Bronchial smooth muscle cell (primary cell): Measurements from ENCODE around the gene FDXACB1. TPM values are rescaled to one million over a fixed set of nuclear protein-coding genes. Genes with fewer than 3 reads are reported as not detected.

Source experiments
- total RNA-seq: library from RNA; depleted of rRNA; stranded (reverse); fragments of >200 nt; gene quantifications from 2 replicates; pipeline ENCODE4 v1.2.1, GENCODE V29; 2014

Gene FDXACB1
- total RNA-seq, result 1.6 and 1.9 TPM in 2 replicates

GRCh38 chr11:111878849-111879636, at the start of gene FDXACB1, which contains the start of gene CFAP68:
TSS of gene FDXACB1 (minus strand) at chr11:111879165. CDS start at chr11:111879132, 33 bp downstream.
TSS of gene CFAP68 (plus strand) at chr11:111879541. CDS start at chr11:111879561, 20 bp downstream.

GRCh38 chr11:111918390-111919256, 39.7 kb upstream of the FDXACB1 start, which contains the start of gene C11orf52:
TSS of gene C11orf52 (plus strand) at chr11:111918913. CDS start at chr11:111918973, 60 bp downstream.

GRCh38 chr11:111912535-111912934, 33.6 kb upstream of the FDXACB1 start, which contains the start of gene HSPB2:
TSS of gene HSPB2 (plus strand) at chr11:111912734. CDS start at chr11:111912830, 96 bp downstream.

GRCh38 chr11:111911563-111912401, 32.8 kb upstream of the FDXACB1 start, which contains the start of gene CRYAB:
TSS of gene CRYAB (minus strand) at chr11:111911770. CDS start at chr11:111911724, 46 bp downstream.

GRCh38 chr11:111870886-111871692, 7.9 kb downstream of the FDXACB1 start, which contains the start of gene ALG9:
TSS of gene ALG9 (minus strand) at chr11:111871581. CDS start at chr11:111871482, 99 bp downstream.

Other genes starting within 250 kb of the FDXACB1 start
- 26.7 and 34.5 TPM in 2 replicates for gene PPP2R1B, start 112.8 kb downstream of the FDXACB1 start, total RNA-seq
- gene ALG9, start 7.6 kb downstream of the FDXACB1 start, total RNA-seq, result 15.6 and 23.2 TPM in 2 replicates
- 9.5 and 13.0 TPM in 2 replicates for gene CFAP68, start 376 bp upstream of the FDXACB1 start, total RNA-seq
- 9.0 and 11.9 TPM in 2 replicates for gene CRYAB, start 32.6 kb upstream of the FDXACB1 start, total RNA-seq
- gene HSPB2, start 33.6 kb upstream of the FDXACB1 start, total RNA-seq, result 0.43 and 0.63 TPM in 2 replicates
- gene C11orf52, start 39.7 kb upstream of the FDXACB1 start, total RNA-seq, result 0.47 TPM in 1 of 2 replicates, not detected in the other
- 15.3 and 15.5 TPM in 2 replicates for gene DIXDC1, start 58.2 kb upstream of the FDXACB1 start, total RNA-seq
- gene DLAT, start 146.2 kb upstream of the FDXACB1 start, total RNA-seq, result 15.5 and 18.1 TPM in 2 replicates
- 1.1 and 1.4 TPM in 2 replicates for gene PIH1D2, start 194.9 kb upstream of the FDXACB1 start, total RNA-seq
- gene NKAPD1, start 195.1 kb upstream of the FDXACB1 start, total RNA-seq, result 13.7 and 18.9 TPM in 2 replicates
- 53.4 and 67.6 TPM in 2 replicates for gene TIMM8B, start 207.6 kb upstream of the FDXACB1 start, total RNA-seq
- 162 and 201 TPM in 2 replicates for gene SDHD, start 207.7 kb upstream of the FDXACB1 start, total RNA-seq